Thyroid gland (tissue), 4 donors: ENCODE results near the gene ZNF808. TPM values are rescaled to one million over a fixed set of nuclear protein-coding genes. Genes with fewer than 3 reads are reported as not detected.
"Not testable (repeated sequence)": the region's sequence is repeated elsewhere in the genome, so short reads cannot be mapped to it uniquely, and the experiment has no call there.

Source experiments
- DNase-seq, 2 donors: peaks; one replicate each; pipeline ENCODE4 v3.0.0-alpha.2; 2019
- H3K27ac ChIP-seq, 3 donors: fragments of 200-600 bp; sonication (generic); 1 replicate in 2 of 3; 2 replicates in 1 of 3; pipeline ENCODE4 v1.5.1; 2016 to 2019; ENCODE audit warnings: mild to moderate bottlenecking in 1 of 3, moderate library complexity in 1 of 3
- H3K27me3 ChIP-seq: fragments of 200-600 bp; sonication (generic); one replicate; pipeline ENCODE4 v1.5.1; 2019
- H3K36me3 ChIP-seq, 2 donors: fragments of 200-600 bp; sonication (generic); one replicate each; pipeline ENCODE4 v1.5.1; 2016 to 2019
- H3K4me1 ChIP-seq, 2 donors: fragments of 200-600 bp; sonication (generic); one replicate each; pipeline ENCODE4 v1.5.1; 2017 to 2019
- H3K4me3 ChIP-seq, 3 donors: fragments of 200-600 bp; sonication (generic); replicated peaks in 1 of 3; 1 replicate in 2 of 3; 2 replicates in 1 of 3; pipeline ENCODE4 v1.5.1; 2016; ENCODE audit warnings: mild to moderate bottlenecking in 1 of 3
- H3K9me3 ChIP-seq: fragments of 200-600 bp; sonication (generic); one replicate; pipeline ENCODE4 v1.5.1; 2017
- CTCF ChIP-seq, 6 experiments: fragments of 200-600 bp in 3 of 6; fragments of 450-650 bp in 3 of 6; sonication (generic) in 3 of 6; IDR thresholded peaks; one replicate each; pipeline ENCODE4 v1.5.1; 2016 to 2019; ENCODE audit warnings: antibody characterized with exemption in 6 of 6, mild to moderate bottlenecking in 2 of 6, inconsistent platforms in 1 of 6, moderate library complexity in 1 of 6
- POLR2A ChIP-seq, 2 donors: fragments of 450-650 bp; IDR thresholded peaks; one replicate each; pipeline ENCODE4 v1.6.1; 2017; ENCODE audit warnings: antibody characterized with exemption in 2 of 2, mild to moderate bottlenecking in 2 of 2, moderate library complexity in 1 of 2
- WGBS, 2 donors: methylation state at CpG; one replicate each; pipeline ENCODE4 v1.1.5; 2017; 5-methylcytosine and 5-hydroxymethylcytosine counted together
- intact Hi-C: fragments of 100-400 bp; cut with DNase I; formaldehyde crosslinking; loops from one replicate; pipeline ENCODE4 v1.15.1; 2023
- total RNA-seq, 4 donors: library from RNA; depleted of rRNA; stranded (reverse); fragments of >200 nt; gene quantifications; one replicate each; pipeline ENCODE4 v1.2.3, GENCODE V29; 2016

ZNF808 gene
- 10 to 100 TPM; 33.4 to 98.3 (median 58.9) TPM for total RNA-seq

- H3K4me1 ChIP-seq, result peaks cover 8 to 9% of the 10 kb centered on the region in 2 donors
- intact Hi-C loops, result no loop called here
- peak within 1 kb of the TSS; percentile 88 to 97 (median 89) for H3K27ac ChIP-seq
- TF ChIP-seq CTCF (IDR thresholded peaks at IDR 0.05), result peak; percentile 30 to 89 (median 71)
- TF ChIP-seq POLR2A (IDR thresholded peaks at IDR 0.05), result peak in 1 of 2 donors; percentile 71
- DNase-seq, result peak; percentile 99
- 0 to 2% methylated on average over 20 to 43 of the region's 54 CpGs for WGBS, 2 donors
- no peaks in the 10 kb centered on the region for H3K27me3 ChIP-seq
- no peaks in the 10 kb centered on the region for H3K9me3 ChIP-seq
- no peaks in the 10 kb centered on the region for H3K36me3 ChIP-seq
- peak within 1 kb of the TSS; percentile 48 to 99 (median 66) for H3K4me3 ChIP-seq
Measured at GRCh38 chr19:52527134-52527955, at the start of gene ZNF808. TSS of gene ZNF808 (plus strand) at chr19:52527668. CDS start at chr19:52543285, 15,617 bp downstream.

- intact Hi-C loops, result not testable (repeated sequence)
Measured at GRCh38 chr19:52484111-52484743, 43.2 kb upstream of the ZNF808 start.

GRCh38 chr19:52485064-52485463 lies 42.4 kb upstream of the ZNF808 start:
- intact Hi-C loops, result not testable (repeated sequence)
- 23 to 53% methylated on average over 7 of the region's 7 CpGs for WGBS, 2 donors

More at GRCh38 chr19:52484111-52484743, 43.2 kb upstream of the ZNF808 start:
- not testable (repeated sequence) for DNase-seq, H3K27me3 ChIP-seq, H3K27ac ChIP-seq, H3K36me3 ChIP-seq, H3K4me3 ChIP-seq, H3K4me1 ChIP-seq, H3K9me3 ChIP-seq
- WGBS, 2 donors, result 56 to 65% methylated on average over 7 of the region's 7 CpGs

GRCh38 chr19:52485561-52486240 lies 41.8 kb upstream of the ZNF808 start:
- H3K4me3 ChIP-seq, H3K9me3 ChIP-seq, H3K36me3 ChIP-seq, DNase-seq, H3K4me1 ChIP-seq, H3K27ac ChIP-seq, intact Hi-C loops, H3K27me3 ChIP-seq: not testable (repeated sequence)
- WGBS, 2 donors, result 11 to 12% methylated on average over 8 of the region's 8 CpGs

More at GRCh38 chr19:52485064-52485463, 42.4 kb upstream of the ZNF808 start:
- not testable (repeated sequence) for H3K4me3 ChIP-seq, H3K4me1 ChIP-seq, H3K36me3 ChIP-seq, DNase-seq, H3K27ac ChIP-seq, H3K27me3 ChIP-seq, H3K9me3 ChIP-seq

GRCh38 chr19:52492201-52492993 lies 35.1 kb upstream of the ZNF808 start:
- 36 to 41% methylated on average over 35 to 37 of the region's 37 CpGs for WGBS, 2 donors
- no peak for TF ChIP-seq CTCF (IDR thresholded peaks at IDR 0.05)
- no peak for TF ChIP-seq POLR2A (IDR thresholded peaks at IDR 0.05)
- peak; percentile 46 to 50 for DNase-seq
- intact Hi-C loops, result no loop called here
- Histone ChIP-seq H3K4me3 (peak overlapping the region in 1 of 3 donors; percentile 1), H3K4me1 (no peaks in the 10 kb centered on the region), H3K9me3 (no peaks in the 10 kb centered on the region), H3K27me3 (no peaks in the 10 kb centered on the region), H3K27ac (no peak overlapping the region), H3K36me3 (no peaks in the 10 kb centered on the region)

GRCh38 chr19:52492994-52493470 lies 34.4 kb upstream of the ZNF808 start:
- Histone ChIP-seq H3K27ac (no peak overlapping the region), H3K4me3 (peak overlapping the region in 1 of 3 donors; percentile 1), H3K4me1 (no peaks in the 10 kb centered on the region), H3K27me3 (no peaks in the 10 kb centered on the region), H3K9me3 (no peaks in the 10 kb centered on the region), H3K36me3 (no peaks in the 10 kb centered on the region)
- intact Hi-C loops, result no loop called here
- DNase-seq, result peak; percentile 64 to 68
- TF ChIP-seq CTCF (IDR thresholded peaks at IDR 0.05), result peak in 4 of 6 experiments; percentile 24 to 65 (median 56)
- TF ChIP-seq POLR2A (IDR thresholded peaks at IDR 0.05), result no peak
- 14 to 19% methylated on average over 17 to 28 of the region's 28 CpGs for WGBS, 2 donors
